Left cardiac atrium (tissue), 4 donors: ENCODE measurements around the gene TANGO2. TPM values are rescaled to one million over a fixed set of nuclear protein-coding genes. Genes with fewer than 3 reads are reported as not detected.
"Not testable (repeated sequence)": the region's sequence is repeated elsewhere in the genome, so short reads cannot be mapped to it uniquely, and the experiment has no call there.

Experiments used
- ATAC-seq, 2 donors: fragments of 200-7000 bp; cut with Tn5 transposase; one replicate each; pipeline ENCODE4 v1.9.1; 2020; ENCODE audit warnings: mild to moderate bottlenecking in 2 of 2, moderate library complexity in 2 of 2
- DNase-seq: peaks from one replicate; pipeline ENCODE4 v3.0.0-alpha.2; 2020
- intact Hi-C, 2 donors: fragments of 100-400 bp; cut with DNase I; formaldehyde crosslinking; loops; one replicate each; pipeline versions ENCODE4 v1.14.1 to v1.15.1; 2022 to 2023
- total RNA-seq, 2 donors: library from RNA; stranded (reverse); fragmentation: NEBNext Ultra II Directional; extraction: Animal tissue kit (Norgen Biotek cat#: 25700); gene quantifications; one replicate each; pipeline ENCODE4 v1.2.1, GENCODE V29; 2021
- donor health status: DM: no; HTN: yes; CAD: no.
- donor health status: DM: no; HTN: yes; CAD: no; lungs with severe emphysema.
- donor health status: DM: yes; HTN: yes; CAD: no.
- donor health status: Dilated cardiomyopathy.

Gene TANGO2
- total RNA-seq, 2 donors from 2014 or later, result 55.0 to 80.0 TPM

DNA sequence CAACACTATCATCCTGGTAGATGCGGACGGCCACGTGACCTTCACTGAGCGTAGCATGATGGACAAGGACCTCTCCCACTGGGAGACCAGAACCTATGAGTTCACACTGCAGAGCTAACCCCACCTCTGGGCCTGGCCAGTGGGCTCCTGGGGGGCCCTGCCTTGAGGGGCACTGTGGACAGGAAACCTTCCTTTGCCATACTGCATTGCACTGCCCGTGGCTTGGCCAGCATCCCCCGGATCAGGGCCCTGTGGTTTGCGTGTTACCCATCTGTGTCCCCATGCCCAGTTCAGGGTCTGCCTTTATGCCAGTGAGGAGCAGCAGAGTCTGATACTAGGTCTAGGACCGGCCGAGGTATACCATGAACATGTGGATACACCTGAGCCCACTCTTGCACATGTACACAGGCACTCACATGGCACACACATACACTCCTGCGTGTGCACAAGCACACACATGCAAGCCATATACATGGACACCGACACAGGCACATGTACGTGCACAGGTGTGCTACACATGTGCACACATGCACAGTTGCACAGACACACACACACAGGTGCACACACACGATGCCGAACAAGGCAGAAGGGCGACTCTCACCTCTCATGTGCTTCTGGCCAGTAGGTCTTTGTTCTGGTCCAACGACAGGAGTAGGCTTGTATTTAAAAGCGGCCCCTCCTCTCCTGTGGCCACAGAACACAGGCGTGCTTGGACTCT lies 43.8 kb downstream of the TANGO2 start:
- DNase-seq (no peak), ATAC-seq (no peak)
- intact Hi-C loops, result no loop called here

DNA sequence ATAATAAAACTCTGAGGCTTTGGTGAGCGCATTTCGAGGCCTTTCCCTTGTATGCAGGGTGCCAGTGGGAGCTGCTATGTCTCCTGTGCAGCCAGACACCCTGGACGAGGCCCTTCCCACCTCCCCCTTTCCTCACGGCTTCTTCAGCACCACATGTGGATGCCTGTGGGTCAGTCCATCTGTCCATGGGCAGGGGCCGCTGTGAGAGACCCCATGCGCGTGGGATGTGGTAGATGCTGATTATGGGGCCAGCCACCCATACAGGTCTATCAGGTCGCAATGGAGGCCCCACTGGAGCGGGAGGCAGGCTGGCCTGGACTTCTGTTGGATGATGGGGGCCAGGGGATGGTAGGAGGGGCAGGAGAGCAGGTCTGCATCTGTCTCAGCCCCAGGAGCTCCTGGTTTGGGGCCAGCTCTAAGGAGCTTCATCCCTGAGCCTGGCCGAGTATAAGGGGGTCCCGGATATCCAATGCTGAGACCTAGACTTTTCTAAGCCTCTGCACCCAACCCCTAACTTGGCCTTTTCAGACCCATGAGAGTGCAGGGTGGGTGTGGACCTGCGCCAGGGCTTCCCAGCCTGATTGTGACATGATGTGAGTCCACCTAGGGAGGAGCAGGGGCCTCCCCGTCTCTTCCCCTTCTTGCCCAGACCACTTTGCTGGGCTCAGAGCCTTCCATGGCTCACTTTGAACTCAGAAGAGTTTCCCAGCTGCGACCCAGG lies 45.1 kb downstream of the TANGO2 start:
- no peak for DNase-seq
- ATAC-seq, result no peak
- intact Hi-C loops, result no loop called here

GRCh38 chr22:20066617-20067383 lies 45.9 kb downstream of the TANGO2 start:
- intact Hi-C loops, result no loop called here
- ATAC-seq, result no peak
- no peak for DNase-seq

- ATAC-seq, DNase-seq, intact Hi-C loops: not testable (repeated sequence)
Observed at GRCh38 chr22:20067384-20067682, 46.4 kb downstream of the TANGO2 start.

DNA sequence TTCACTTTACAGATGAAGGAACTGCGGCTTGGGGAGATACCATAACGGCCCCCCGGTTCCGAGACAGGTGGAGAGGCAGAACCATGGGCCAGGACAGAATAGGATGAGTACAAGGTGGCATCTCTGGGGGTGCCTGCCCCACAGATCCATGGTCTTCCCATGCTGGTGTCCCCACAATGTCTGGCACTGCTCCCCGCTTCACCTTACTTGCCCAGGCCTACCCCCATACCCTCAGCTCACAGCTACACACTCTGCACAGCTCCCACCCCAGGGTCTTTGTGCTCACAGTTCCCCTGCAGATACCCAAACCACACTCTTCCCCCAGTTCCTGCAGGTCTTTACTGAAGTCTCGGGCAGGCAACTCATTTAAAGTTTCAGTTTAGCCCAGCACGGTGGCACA lies 47.7 kb downstream of the TANGO2 start:
- ATAC-seq (no peak), DNase-seq (no peak)
- intact Hi-C loops, result no loop called here

GRCh38 chr22:20069331-20070042 lies 48.6 kb downstream of the TANGO2 start:
- intact Hi-C loops, result no loop called here
- ATAC-seq (no peak), DNase-seq (no peak)

DNA sequence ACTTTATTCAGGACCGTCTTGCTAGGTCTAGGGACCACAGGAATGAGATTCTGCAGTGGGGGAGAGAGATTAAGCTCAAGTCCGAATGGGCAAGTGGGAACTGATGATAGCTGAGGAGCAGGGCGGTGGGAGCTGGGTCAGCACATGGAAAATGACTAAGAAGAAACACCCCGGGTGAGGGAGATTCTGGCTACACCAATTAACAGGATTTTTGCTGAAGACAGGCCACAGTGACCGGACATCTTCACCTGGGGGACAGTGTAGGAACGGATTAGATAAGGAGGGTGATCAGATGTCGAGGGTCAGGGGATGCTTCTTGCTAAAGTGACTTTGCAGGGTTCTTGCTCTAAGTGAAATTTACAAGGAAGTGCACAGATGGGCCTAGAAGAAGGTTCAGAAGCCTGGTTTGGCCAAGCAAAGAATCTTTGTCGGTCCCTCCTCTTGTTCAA lies 50.6 kb downstream of the TANGO2 start:
- intact Hi-C loops, result no loop called here
- ATAC-seq (no peak), DNase-seq (no peak)

- ATAC-seq (no peak), DNase-seq (no peak)
- intact Hi-C loops, result no loop called here
Observed at GRCh38 chr22:20076627-20077172, 55.8 kb downstream of the TANGO2 start.

GRCh38 chr22:20079745-20080444 lies 59.0 kb downstream of the TANGO2 start, which contains the start of gene DGCR8:
DGCR8 (plus strand) TSS chr22:20080241; CDS start chr22:20085964, 5,723 bp downstream.
- intact Hi-C loops, result no loop called here
- ATAC-seq, result peak; percentile 97
- peak; percentile 94 for DNase-seq

DNA sequence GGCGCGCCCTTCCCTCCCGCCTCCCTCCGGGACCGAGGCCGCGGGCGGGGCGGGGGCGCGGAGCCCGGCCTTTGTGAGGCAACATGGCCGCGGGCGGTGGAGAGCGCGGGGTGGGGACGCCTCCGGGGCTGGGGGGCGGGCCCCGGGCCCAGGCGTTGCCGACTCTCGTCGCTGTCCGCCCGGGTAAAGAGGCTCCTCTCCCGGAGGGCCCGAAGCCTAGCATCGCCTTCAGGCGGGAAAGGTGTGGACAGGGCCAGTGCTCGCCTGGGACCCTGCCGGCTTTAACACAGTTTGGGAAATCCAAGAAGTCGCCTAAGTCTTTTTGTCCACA lies 59.5 kb downstream of the TANGO2 start:
- peak; percentile 73 for DNase-seq
- intact Hi-C loops, result no loop called here
- ATAC-seq, result peak; percentile 64 to 66

DNA sequence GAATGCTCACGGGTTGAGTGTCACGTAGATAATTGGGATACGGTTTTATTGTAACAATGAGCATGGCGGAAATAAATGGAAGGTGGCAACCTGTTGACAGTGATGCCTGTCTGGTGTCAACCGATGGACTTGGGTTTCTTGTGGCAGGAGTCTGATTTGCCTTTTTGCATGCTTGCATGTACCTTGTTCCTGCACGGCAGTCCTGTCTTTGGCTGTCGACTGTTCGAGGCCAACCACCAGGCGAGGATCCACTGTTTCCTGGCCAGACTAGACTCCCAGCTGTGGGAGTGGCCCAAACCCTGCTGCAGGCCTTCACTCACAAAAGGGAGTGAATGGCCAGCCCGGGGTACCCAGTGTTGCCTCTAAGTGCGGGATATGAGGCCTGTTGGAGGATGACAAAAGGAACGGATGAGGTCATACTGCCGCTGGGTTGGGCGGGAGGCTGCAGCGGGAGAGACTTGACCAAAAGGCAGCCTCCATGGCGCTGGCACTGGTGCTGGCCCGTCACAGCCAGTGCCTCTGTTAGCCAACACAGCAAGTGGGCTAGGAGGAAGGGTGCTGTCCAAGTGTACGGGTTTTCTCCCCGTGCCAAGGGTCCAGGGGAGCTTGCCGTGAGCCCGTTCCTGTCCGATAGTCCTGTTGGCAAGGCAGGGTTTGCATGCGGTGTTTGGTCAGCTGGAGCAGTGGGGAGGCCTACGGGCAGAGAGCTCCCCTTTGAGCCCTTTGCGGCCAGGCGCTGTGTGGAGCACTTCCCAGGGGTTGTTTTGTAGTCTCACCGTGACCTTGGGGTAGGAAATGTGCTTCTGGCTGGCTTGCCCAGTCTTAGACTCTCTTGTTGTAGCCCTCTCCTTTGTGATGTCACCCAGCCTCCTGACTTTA lies 60.1 kb downstream of the TANGO2 start:
- ATAC-seq (peak; percentile 3 to 10), DNase-seq (peak; percentile 49)
- intact Hi-C loops, result no loop called here

DNA sequence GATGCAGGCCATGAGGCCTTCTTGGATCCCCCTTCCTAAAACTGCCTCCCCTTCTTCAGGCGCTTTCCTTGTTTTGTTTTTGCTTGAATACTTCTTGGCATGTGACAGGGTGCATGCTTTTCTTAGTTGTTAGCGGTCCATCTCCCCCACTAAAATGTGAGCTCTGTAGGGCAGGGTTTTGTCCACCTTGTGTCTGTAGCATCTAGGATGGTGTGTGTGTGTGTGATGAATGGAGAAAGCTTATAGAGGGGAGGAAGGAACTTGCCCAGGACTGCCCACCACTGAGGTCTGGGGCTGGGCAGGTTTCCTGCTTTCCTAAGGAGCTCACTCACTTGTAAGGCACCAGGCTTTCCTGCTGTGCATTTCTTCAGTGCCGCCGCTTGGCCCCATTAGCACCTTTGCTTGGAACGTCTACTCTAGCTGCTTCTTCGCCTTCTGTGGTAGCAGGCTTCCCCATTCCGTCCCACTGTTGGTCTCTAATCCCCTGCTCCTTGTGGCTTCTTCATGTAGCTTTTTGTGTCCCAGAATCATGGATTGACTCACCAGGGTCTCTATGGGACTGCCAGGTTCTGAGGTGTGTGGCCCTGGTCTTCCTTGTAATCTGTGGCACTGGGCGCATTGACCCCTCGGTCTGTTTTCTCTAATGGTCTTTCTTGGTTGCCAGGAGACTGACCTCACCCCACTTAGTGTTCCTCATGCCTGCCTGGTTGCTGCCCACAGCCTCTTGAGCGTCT lies 62.4 kb downstream of the TANGO2 start:
- intact Hi-C loops, result no loop called here
- ATAC-seq, result no peak
- no peak for DNase-seq

- no peak for DNase-seq
- intact Hi-C loops, result no loop called here
- no peak for ATAC-seq
Observed at GRCh38 chr22:20083891-20084546, 63.1 kb downstream of the TANGO2 start.

- intact Hi-C loops, result no loop called here
- DNase-seq (peak; percentile 46), ATAC-seq (no peak)
Observed at GRCh38 chr22:20084547-20085413, 63.9 kb downstream of the TANGO2 start.

DNA sequence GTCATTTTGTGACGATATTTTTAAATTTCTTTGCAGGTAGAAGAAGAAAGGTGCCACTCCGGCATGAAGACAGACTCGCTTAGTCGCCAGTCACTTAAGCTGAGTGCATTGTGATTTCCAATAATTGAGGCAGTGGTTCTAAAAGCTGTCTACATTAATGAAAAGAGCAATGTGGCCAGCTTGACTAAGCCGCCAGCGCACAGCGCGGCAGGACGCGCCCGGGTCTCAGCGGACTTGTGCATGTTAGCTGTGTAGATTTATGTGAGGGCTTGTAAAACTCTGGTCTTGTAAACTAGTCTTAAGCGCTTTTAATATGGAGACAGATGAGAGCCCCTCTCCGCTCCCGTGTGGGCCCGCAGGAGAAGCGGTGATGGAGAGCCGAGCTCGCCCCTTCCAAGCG lies 64.7 kb downstream of the TANGO2 start:
- intact Hi-C loops, result no loop called here
- ATAC-seq, result no peak
- no peak for DNase-seq
